Suprapubic skin (tissue), 4 donors: ENCODE measurements around the gene SH3RF1. TPM values are rescaled to one million over a fixed set of nuclear protein-coding genes. Genes with fewer than 3 reads are reported as not detected.

Experiments
- DNase-seq, 2 donors: peaks; one replicate each; pipeline ENCODE4 v3.0.0-alpha.2; 2019; ENCODE audit warnings: low spot score in 2 of 2
- H3K27ac ChIP-seq: fragments of 200-600 bp; sonication (generic); one replicate; pipeline ENCODE4 v1.5.1; 2019
- H3K27me3 ChIP-seq: fragments of 200-600 bp; sonication (generic); one replicate; pipeline ENCODE4 v1.5.1; 2019
- H3K36me3 ChIP-seq: fragments of 200-600 bp; sonication (generic); one replicate; pipeline ENCODE4 v1.5.1; 2019
- H3K4me1 ChIP-seq: fragments of 200-600 bp; sonication (generic); one replicate; pipeline ENCODE4 v1.5.1; 2019
- H3K4me3 ChIP-seq: fragments of 200-600 bp; sonication (generic); one replicate; pipeline ENCODE4 v1.5.1; 2019; ENCODE audit warnings: mild to moderate bottlenecking
- H3K9me3 ChIP-seq: fragments of 200-600 bp; sonication (generic); one replicate; pipeline ENCODE4 v1.5.1; 2019
- EP300 ChIP-seq: sonication (generic); formaldehyde crosslinking; IDR thresholded peaks from one replicate; pipeline ENCODE4 v1.6.1; 2017; ENCODE audit warnings: antibody characterized with exemption
- POLR2A ChIP-seq, 2 donors: fragments of 450-650 bp; IDR thresholded peaks; one replicate each; pipeline ENCODE4 v1.6.1; 2017; ENCODE audit warnings: antibody characterized with exemption in 2 of 2, mild to moderate bottlenecking in 2 of 2, moderate library complexity in 2 of 2
- POLR2AphosphoS5 ChIP-seq, 3 donors: sonication (generic); formaldehyde crosslinking; IDR thresholded peaks; one replicate each; pipeline ENCODE4 v1.6.1; 2017; ENCODE audit warnings: antibody characterized with exemption in 3 of 3
- WGBS: methylation state at CpG from one replicate; pipeline ENCODE4 v1.1.5; 2018; 5-methylcytosine and 5-hydroxymethylcytosine counted together
- total RNA-seq, 4 donors: library from RNA; depleted of rRNA; stranded (reverse); fragments of >200 nt; gene quantifications; one replicate each; pipeline ENCODE4 v1.1.0, GENCODE V29; 2016
- TF ChIP-seq, protein P1 (sequence below), 2 donors: fragments of 200-600 bp in 1 of 2; fragments of 450-650 bp in 1 of 2; sonication (generic) in 1 of 2; IDR thresholded peaks; one replicate each; pipeline ENCODE4 v1.5.1; 2016 to 2019; ENCODE audit warnings: antibody characterized with exemption in 2 of 2, mild to moderate bottlenecking in 1 of 2, moderate library complexity in 1 of 2

Gene SH3RF1
- total RNA-seq, 4 donors from 2014 or later = 10.8 to 18.1 (median 15.0) TPM

- TF ChIP-seq EP300 (no peak), POLR2A (IDR thresholded peaks at IDR 0.05) (no peak), POLR2AphosphoS5 (IDR thresholded peaks at IDR 0.05) (no peak)
- TF ChIP-seq, protein P1, sequence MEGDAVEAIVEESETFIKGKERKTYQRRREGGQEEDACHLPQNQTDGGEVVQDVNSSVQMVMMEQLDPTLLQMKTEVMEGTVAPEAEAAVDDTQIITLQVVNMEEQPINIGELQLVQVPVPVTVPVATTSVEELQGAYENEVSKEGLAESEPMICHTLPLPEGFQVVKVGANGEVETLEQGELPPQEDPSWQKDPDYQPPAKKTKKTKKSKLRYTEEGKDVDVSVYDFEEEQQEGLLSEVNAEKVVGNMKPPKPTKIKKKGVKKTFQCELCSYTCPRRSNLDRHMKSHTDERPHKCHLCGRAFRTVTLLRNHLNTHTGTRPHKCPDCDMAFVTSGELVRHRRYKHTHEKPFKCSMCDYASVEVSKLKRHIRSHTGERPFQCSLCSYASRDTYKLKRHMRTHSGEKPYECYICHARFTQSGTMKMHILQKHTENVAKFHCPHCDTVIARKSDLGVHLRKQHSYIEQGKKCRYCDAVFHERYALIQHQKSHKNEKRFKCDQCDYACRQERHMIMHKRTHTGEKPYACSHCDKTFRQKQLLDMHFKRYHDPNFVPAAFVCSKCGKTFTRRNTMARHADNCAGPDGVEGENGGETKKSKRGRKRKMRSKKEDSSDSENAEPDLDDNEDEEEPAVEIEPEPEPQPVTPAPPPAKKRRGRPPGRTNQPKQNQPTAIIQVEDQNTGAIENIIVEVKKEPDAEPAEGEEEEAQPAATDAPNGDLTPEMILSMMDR (IDR thresholded peaks at IDR 0.05) = no peak
- peak overlapping the region; percentile 31 for H3K27ac ChIP-seq
- DNase-seq = no peak
- H3K27me3 ChIP-seq = no peaks in the 10 kb centered on the region
- H3K4me3 ChIP-seq = no peak overlapping the region
- peaks cover 40% of the 10 kb centered on the region for H3K4me1 ChIP-seq
- WGBS = 34% methylated on average over 6 of the region's 6 CpGs
- no peaks in the 10 kb centered on the region for H3K9me3 ChIP-seq
- H3K36me3 ChIP-seq = no peaks in the 10 kb centered on the region
Observed at GRCh38 chr4:169236873-169237626, 33.7 kb downstream of the SH3RF1 start.

DNA sequence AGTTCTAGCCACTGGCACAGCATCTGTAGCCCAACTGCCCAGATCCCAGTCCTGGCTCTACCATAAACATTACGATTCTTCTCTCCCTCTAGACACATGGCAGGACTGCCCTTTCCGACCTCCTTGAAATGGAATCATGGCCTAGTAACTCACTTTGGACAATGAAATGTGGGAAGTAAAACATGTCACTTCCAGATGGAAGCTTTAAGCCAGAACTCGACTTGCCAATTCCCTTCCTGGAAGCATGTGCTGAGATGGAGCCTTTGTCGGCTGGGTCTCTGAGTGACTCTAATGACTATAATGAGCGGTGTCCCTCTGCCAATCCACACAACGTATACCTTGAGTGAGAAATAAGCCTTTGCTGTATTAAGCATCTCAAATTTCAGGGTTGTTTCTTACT, 34.7 kb downstream of the SH3RF1 start:
- peak overlapping the region; percentile 12 for H3K27ac ChIP-seq
- DNase-seq = no peak
- no peaks in the 10 kb centered on the region for H3K36me3 ChIP-seq
- peaks cover 45% of the 10 kb centered on the region for H3K4me1 ChIP-seq
- H3K4me3 ChIP-seq = no peak overlapping the region
- H3K9me3 ChIP-seq = no peaks in the 10 kb centered on the region
- H3K27me3 ChIP-seq = no peaks in the 10 kb centered on the region
- no peak for TF ChIP-seq POLR2AphosphoS5 (IDR thresholded peaks at IDR 0.05)
- no peak for TF ChIP-seq EP300
- TF ChIP-seq, protein P1 (IDR thresholded peaks at IDR 0.05) = no peak
- TF ChIP-seq POLR2A (IDR thresholded peaks at IDR 0.05) = no peak
- WGBS = 62% methylated on average over 6 of the region's 6 CpGs

DNA sequence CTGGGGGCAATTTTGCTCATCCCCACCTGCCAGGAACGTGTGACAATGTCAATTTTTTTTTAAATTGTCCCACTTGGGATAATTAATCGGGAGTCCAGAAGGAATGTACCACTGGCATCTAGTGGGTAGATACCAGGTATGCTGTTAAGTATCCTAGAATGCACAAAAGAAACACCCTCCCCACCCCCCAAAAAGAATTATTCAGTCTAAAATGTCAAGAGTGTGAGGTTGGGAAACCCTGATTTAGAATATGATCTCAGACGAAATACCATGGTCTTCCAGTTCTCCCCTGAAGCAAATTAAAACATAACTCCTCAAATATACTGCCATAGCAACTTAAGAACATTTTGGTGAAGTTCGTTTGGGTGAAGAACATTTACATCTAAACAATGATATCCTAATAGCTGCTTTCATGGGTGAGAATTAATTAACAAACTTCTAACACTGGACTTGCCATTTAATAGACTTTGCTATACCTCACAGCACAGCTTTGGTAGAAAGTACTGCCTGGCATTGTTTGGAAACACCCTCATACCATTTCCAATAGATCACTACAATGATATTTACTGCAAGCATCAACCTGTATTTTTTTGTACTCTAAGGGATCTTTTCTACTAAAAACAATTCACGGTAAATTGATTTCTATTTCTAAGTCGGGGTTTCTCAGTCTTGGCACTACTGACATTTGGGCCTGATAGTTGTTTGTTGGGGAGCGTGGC, 36.5 kb downstream of the SH3RF1 start:
- 53% methylated on average over 7 of the region's 7 CpGs for WGBS
- Histone ChIP-seq H3K27me3 (no peaks in the 10 kb centered on the region), H3K4me3 (no peak overlapping the region), H3K27ac (peak overlapping the region; percentile 57), H3K4me1 (peaks cover 45% of the 10 kb centered on the region), H3K9me3 (no peaks in the 10 kb centered on the region), H3K36me3 (no peaks in the 10 kb centered on the region)
- TF ChIP-seq POLR2AphosphoS5 (IDR thresholded peaks at IDR 0.05) (no peak), EP300 (no peak), POLR2A (IDR thresholded peaks at IDR 0.05) (no peak)
- TF ChIP-seq, protein P1 (IDR thresholded peaks at IDR 0.05) = no peak
- no peak for DNase-seq

DNA sequence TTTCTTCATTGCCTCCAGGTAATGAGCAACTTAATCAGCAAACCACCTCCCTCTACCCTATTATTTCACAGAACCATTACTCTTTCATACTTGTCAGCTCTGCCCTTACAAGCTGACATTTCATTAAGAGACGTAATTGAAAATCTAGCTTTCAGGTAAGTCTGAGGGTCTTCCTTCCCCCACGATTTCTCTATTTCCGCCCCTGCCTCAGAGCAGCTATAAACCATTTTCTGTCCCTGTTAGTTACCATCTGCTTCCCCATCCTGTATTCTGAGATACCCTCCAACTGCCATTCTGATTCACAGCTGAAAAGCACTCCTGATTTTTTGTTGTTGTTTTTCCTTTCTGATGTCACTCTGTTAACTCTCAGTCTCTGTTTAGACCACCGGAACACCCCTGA, 37.1 kb downstream of the SH3RF1 start:
- DNase-seq = no peak
- WGBS = 60% methylated on average over 4 of the region's 4 CpGs
- no peaks in the 10 kb centered on the region for H3K9me3 ChIP-seq
- no peaks in the 10 kb centered on the region for H3K36me3 ChIP-seq
- H3K27ac ChIP-seq = peak overlapping the region; percentile 57
- peaks cover 43% of the 10 kb centered on the region for H3K4me1 ChIP-seq
- no peak overlapping the region for H3K4me3 ChIP-seq
- TF ChIP-seq, protein P1 (IDR thresholded peaks at IDR 0.05) = no peak
- no peak for TF ChIP-seq EP300
- no peak for TF ChIP-seq POLR2AphosphoS5 (IDR thresholded peaks at IDR 0.05)
- no peak for TF ChIP-seq POLR2A (IDR thresholded peaks at IDR 0.05)
- H3K27me3 ChIP-seq = no peaks in the 10 kb centered on the region

GRCh38 chr4:169231647-169232262, 39.0 kb downstream of the SH3RF1 start:
- peak overlapping the region; percentile 46 for H3K27ac ChIP-seq
- no peaks in the 10 kb centered on the region for H3K27me3 ChIP-seq
- H3K4me3 ChIP-seq = no peak overlapping the region
- DNase-seq = no peak
- no peaks in the 10 kb centered on the region for H3K36me3 ChIP-seq
- H3K9me3 ChIP-seq = no peaks in the 10 kb centered on the region
- H3K4me1 ChIP-seq = peaks cover 25% of the 10 kb centered on the region
- TF ChIP-seq EP300 (no peak), POLR2AphosphoS5 (IDR thresholded peaks at IDR 0.05) (no peak), POLR2A (IDR thresholded peaks at IDR 0.05) (no peak)
- TF ChIP-seq, protein P1 (IDR thresholded peaks at IDR 0.05) = no peak
- WGBS = 76% methylated on average over 4 of the region's 4 CpGs
